HG02981 (cell line): Measurements from ENCODE around the gene PFKM.

Source experiments
- ATAC-seq: cut with Tn5 transposase; IDR thresholded peaks from one replicate; pipeline ENCODE4 v1.9.1; 2021; ENCODE audit warnings: mild to moderate bottlenecking, moderate library complexity; ENCODE audit not compliant: unreplicated experiment

PFKM gene

DNA sequence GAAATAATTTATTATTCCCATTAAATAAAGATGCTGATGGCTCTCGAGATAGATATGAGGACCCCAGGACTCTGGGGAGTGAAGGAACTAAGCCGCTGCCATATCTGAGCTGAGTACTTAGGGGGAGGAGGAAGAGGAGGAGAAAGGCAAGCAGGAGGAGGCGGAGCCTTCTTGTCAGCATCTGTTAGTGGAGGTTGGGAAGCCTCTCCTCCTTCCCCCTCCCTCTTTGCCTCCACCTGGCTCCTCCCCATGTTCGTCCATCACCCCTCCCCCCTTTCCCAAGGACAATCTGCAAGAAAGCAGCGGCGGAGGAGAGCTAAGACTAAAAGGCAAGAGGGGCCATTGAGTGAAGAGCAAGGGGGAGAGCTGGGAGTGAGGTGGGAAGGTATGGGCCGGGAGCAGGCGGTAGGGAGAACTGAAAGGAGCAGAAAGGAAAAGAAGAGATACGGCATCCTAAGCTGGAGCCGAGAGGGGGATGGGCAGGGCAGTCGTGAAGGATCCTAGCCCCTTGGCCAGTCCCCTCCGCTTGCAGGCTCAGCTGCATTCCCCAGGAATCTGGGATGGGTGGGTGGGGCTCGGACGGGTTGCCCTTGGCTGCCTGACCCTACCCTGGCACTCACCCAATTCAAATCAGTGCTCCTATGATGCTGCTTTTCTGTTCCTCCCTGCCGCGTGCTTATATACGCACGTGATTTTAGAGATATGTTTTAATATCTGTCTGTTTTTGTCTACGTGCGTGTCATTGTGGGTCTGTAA is at the start of gene PFKM:
Gene PFKM, plus strand, starts transcription at position 287 of the 756 bp plus-strand sequence. CDS start 3,411 bp downstream, outside the sequence.
- peak; percentile 99 for ATAC-seq

DNA sequence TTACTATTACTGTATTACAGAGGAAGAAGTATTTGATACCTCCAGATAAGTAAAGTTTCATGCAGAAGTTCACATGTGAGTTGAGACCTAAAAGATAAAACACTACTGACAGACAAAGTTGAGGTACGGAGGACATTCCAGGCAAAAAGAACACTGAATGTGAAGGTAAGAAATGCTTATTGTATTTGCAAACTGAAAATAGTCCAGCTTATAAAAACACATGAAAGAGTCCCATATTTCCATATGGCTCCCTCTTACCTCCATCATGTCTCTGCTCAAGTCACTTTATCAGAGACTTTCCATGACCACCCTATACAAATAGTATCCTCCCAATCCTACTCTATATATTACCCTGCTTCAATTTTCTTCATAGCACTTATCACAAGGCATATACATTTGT is 49.1 kb upstream of the PFKM start:
- ATAC-seq, result no peak

DNA sequence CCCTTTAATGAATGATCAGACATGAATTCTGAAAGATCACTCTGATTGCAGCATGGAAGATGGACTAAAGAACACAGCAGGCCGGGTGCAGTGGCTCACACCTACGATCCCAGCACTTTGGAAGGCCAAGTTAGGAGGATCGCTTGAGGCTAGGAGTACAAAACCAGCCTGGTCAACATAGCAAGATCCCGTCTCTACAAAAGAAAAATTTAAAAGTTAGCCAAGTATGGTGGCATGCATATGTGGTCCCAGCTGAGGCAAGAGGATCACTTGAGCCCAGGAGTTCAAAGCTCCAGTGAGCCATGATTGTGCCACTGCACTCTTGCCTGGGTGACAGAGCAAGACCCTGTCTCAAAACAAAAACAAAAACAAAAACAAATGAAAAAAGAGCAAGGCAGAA is 48.4 kb upstream of the PFKM start:
- ATAC-seq, result no peak

DNA sequence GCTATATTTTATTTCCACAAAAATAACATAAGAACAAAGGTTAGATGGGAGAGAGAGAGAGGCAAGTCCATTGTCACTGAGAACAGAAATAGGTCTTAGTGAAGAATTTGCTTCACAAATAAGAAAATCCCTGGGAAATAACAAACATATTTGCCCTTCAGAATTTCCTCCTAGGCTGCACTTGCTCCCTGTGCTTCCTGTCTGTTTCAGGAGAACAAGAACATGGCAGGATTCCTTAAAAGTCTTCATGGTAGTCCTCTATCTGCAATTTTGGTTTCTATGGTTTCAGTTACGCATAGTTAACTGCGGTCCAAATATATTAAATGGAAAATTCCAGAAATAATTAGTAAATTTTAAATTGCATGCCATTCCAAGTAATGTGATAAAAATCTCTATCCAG is 47.4 kb upstream of the PFKM start:
- ATAC-seq, result no peak

DNA sequence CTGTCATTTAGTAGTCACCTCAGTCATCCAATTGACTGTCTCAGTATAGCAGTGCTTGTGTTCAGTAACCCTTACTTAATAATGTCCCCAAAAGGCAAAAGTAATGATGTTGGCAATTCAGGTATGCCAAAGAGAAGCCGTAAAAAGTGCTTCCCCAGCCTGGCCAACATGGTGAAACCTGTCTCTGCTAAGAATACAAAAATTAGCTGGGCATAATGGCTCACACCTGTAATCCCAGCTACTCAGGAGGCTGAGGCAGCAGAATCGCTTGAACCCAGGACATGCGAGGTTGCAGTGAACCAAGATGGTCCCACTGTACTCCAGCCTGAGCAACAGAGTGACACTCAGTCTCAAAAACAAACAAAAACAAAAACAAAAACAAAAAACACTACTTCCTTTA is 46.9 kb upstream of the PFKM start:
- ATAC-seq, result no peak

DNA sequence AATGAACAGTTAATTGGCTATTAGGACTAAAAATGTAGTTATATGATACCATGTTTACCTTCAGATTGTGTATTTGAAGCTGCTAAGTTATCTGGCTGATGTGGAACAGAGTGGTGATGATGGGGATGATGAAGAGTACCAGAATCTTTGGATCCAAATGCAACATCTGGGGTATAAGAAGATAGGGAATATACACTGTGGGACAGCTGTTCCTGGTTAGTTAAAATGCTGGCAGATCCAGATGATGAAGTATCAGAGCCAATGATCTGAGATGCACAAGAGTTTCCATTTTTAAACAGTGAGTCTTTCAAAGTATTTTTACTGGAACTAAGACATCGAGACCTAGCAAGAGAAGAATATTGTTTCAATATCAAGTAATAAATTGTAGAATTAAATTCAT is 44.9 kb upstream of the PFKM start:
- ATAC-seq, result no peak

DNA sequence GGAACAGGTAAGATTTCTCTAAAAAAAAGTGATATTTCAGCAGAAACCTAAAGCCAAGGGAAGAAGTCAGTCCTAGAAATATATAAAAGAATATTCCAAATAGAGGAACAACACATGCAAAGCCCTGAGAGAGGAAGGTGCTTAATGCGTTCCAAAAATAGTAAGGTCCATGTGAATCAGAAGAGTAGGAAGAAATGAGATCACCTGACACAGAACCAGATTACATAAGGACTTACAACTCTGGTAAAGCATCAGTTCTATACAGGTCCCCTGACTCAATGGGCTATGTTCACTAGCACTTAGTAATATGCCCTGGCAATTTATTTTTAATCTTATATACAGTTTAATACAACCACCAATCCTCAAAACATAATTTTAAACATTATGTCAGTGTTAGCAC is 43.3 kb upstream of the PFKM start:
- no peak for ATAC-seq

DNA sequence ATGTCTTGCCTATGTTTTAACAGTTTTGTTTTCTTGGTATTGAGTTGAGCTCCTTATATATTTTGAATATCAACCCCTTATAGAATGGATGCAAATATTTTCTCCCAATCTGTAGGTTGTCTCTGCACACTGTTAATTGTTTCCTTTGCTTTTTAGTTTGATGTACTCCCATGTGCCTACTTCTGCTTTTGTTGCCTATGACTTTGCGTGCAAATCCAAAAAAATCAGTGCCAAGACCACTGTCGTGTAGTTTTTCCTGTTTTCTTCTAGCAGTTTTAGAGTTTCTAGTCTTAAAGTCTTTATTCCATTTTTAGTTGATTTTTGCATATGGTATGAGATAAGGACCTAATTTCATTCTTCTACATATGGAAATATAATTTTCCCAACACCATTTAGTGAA is 42.1 kb upstream of the PFKM start:
- no peak for ATAC-seq

DNA sequence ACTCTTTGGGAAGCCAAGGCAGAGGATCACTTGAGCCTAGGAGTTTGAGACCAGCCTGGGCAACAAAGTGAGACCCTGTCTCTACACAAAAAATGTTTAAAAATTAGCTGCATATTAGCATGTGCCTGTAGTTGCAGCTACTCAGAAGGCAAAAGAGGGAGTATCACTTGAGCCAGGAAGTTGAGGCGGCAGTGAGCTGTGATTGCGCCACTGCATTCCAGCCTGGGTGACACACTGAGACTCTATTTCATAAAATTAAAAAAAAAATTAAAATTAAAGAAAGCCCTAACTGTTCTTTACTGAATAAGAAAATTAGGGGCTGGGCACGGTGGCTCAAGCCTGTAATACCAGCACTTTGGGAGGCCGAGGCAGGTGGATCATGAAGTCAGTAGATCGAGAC is 40.3 kb upstream of the PFKM start:
- ATAC-seq, result no peak

DNA sequence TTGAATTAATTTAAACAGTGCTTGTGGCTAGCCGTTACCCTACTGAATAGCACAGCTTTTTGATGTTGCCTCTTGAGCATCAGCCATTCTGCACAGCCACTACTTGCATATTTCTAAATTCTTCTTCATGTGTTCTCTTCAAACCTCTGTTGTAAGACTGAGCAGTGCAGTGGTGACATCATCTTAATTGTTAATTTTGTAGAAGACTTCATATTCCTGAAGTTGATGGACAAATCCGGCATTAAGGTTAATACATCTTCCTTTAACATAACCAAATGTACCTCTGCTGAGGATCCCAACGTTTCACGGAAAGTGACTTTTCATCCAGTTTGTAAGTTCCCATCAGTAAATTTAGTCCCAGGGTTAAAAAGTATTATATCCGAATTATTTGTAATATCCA is 38.9 kb upstream of the PFKM start:
- ATAC-seq, result no peak

DNA sequence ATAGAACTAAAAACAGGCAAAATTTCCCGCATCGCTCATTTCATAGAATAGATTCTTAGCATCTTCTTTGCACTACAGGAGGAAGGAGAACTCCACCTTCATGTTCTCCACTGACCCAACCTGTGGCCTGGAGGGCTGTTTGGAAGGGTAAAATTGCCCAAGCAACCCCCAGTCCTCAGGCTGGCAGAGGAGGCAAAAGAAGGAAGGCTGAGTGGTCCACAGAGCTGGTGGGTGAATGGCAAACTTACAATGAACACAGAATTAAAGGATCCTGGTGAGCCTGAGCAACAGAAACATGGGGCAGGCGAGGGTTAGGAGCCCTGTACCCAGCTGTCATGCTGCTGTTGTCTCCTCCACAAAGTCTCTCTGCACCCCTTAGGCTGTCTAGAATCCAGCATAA is 38.3 kb upstream of the PFKM start:
- ATAC-seq, result no peak

DNA sequence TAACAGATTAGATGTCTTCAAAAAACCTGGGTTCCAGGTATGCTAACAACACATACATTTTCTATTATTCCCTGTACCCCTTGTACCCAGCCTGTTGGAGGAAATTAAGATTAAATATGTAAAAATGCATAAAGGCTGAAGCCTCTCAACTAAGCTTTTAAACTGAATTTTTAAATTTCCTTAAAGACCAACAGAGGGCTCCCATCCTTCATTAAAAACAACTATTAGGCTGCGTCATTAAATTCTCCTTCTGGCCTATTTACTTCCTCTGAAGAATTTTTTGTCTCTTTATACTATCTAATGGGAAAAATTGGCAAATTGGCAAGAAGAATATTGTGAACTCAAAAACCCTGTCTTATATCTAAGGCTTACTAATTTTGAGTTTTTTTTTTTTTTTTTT is 35.1 kb upstream of the PFKM start:
- no peak for ATAC-seq

DNA sequence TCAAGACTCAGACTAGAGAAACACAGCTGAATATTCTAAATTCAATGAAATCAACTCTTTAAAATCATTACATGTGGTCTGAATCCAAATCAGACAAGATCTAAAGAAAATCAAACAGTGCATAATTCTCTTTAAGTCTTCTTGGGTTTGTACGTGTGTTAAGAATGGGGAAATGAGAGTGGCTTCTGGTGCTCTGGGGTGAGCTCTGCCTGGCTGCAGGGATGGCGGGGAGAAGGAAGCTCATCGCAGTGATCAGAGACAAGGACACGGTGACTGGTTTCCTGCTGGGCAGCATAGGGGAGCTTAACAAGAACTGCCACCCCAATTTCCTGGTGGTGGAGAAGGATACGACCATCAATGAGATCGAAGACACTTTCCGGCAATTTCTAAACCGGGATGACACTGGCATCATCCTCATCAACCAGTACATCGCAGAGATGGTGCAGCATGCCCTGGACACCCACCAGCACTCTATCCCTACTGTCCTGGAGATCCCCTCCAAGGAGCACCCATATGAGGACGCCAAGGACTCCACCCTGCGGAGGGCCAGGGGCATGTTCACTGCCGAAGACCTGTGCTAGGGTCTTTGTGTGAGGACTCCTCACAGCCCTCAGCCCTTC is 34.2 kb upstream of the PFKM start:
- ATAC-seq, result no peak

DNA sequence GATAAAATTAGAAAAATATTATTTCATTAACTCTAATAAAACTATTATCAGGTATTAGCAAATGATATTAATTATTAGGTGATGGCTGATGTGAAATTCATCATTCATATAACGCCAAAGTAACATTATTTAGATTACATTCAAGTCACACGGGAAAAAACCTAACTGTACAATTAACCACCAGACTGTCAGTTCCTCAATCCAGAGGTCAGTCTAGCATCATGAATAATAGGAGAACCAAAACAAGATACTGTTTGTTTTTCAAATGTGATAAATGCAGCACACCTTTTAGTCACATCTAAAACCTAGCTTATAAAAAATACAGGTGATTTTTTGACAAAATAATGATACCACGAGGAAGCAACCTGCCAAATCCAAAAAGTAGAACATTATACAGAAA is 32.8 kb upstream of the PFKM start:
- no peak for ATAC-seq

DNA sequence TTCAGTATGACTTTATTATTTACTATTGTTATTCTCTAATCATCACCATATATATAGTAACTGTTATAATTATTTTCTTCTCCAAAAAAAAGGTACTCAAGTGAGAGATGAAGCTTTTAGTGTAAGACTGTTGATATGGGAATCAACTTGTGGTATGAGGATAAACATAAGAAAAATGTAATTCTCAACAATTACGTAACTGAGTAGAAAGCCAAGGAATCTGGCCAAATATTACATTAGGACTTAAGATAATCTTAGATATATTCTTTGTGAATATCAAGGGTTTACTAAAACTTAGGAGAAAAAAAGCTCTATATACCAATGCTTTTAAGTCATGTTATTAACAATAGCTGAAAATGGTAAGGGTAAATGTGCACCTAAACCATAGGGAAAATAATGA is 26.6 kb upstream of the PFKM start:
- ATAC-seq, result no peak

DNA sequence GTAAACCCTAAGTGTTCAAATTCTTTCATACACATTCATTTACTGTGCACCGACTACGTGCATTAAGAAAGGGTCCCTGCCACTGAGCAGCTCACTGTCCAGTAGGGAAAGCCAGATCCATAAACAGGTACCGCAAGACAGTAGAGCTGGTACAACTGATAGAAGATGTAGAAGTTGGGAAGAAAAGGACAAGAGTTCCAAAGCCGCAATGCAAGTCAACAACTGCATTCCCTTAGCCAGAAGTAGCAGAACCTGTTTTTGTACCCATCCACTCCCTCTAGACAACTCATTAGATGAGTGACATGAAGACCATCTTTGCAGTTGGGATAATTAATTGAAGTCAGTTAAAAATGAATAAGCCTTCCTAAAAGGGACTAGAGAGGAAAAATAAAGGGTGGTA is 14.6 kb upstream of the PFKM start:
- ATAC-seq, result no peak

DNA sequence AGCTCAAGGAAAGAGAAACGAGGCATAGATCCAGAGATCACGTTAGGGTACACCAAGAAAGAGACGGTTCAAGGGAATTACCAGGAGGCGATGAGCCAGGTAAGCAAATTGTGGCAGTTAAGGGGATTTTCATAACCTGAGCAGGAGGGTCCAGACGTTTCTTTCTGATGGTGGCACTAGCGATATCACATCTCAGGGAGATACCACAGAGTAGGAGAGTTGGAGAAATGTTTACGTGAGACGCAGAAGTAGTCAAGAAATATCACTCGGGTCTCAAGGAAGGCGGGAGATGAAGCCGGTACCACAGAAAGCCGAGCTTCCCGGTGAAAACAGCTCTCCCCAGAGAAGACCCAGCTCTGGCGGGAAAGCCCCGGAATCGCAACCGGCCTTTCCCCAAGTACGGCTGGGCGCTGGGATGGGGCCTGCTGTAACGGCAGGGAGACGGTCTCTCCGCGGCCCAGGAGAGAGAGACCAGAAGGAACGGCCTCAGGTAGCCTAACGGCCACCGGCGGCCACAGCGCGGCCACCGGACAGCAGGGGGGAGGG is 13.8 kb upstream of the PFKM start:
- ATAC-seq, result peak; percentile 31

DNA sequence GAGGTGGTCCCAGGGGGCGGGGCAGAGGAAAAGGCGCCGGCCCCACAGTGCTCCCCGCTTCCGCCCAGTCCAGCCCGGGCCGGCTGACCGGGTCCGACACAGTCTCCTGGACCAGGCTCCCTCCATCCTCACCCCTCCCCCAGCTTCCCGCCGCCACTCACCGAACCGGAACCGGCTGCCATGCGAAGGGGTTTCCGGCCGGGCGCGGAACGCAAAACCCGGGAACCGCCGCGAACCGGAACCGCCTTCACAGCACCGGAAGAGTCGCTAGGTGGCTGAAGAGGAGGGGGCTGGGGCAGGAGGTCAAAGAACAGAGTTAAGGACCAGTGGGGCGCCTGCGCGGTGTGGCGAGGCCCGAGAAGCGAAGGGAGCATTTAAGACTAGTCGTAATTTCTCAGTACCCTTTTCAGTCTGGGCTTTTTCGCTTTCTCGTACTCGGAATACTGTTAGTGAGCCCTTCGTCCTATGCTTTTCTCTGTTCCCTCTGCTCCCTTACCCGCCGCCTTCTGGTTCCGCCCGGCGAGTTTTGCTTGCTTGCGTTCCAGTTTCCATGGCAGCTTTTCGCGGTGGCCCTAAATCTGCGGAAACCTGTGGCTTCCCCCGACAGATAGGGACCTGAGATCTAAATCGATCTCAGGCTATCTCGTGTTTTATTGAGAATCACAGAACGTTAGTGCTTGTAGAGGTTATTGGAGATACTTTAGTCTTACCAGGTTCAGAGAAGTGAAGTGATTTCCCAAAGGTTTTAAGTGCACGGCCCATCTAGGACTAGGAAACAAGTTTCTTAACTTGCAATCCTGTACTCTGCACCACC is 13.1 kb upstream of the PFKM start, which contains the start of gene SENP1:
Gene SENP1, minus strand, starts transcription at position 213 of the 814 bp plus-strand sequence. CDS start 4,607 bp downstream, outside the sequence.
- ATAC-seq, result peak; percentile 59

DNA sequence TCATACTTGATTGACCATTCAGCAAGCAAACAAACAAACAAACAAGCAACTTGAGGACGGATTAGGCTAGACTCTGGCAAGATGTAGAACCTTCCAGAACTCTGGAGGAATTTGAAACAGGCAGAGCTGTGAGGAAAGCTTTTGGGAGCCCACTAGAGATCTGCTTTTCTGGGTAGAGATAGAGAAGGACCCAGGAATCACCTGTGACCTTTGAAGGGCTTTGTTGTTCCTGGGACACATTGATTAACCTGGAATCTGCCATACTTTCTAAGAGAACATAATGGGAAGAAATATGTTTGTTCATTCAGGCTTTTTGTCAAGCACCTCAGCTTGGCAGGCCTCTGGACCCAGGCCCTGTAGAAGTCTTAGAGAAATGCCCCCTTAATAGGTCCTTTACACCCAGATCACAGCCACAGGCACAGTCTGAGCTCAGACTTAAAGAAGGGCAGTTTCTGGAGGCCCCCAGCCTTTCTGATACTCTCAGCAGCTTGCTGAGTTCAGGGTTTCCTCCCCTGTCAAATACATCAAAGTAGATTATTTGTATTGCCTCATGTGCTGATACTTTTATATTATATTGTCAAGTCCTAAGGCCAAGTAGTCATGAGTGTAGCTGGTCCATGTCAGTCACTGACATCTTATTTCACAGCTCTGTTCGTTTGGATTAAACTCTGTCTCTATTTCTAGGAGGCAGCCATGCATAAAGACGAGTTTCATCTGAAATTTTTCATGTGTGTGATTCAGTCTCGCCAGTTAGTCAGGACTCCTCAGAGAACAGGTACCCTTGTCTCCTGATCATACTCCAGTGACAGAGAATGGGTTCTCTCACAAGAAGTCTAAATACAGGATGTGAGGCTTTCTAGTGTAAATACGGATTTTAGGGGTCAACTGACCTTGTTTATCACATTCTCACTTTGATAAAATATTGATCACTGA is 12.2 kb upstream of the PFKM start:
- ATAC-seq, result no peak

DNA sequence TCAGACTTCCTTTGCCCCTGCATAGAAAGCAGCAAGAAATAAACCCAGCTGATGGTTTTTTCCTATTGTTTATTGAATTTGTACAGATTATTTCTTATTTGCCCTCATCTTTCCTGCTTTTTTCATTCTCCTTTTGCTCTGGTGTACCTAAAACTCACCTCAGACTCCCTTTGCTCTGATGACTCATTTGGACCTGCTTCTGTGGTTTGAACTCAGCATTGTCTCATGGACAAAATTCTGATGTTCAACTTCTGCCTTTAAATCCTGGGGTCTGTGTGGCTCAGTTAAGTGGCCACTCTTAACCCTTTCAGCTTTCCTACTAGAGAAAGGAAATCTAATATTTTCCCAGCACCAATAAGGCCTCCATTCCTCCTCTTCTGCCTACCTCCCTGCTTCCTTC is 9.7 kb upstream of the PFKM start:
- ATAC-seq, result no peak
